Activated CD4-positive, alpha-beta T cell treated with anti-CD3 and anti-CD28 coated beads for 36 hours (primary cell): ENCODE results near the gene PIP5K1B. TPM values are rescaled to one million over a fixed set of nuclear protein-coding genes. Genes with fewer than 3 reads are reported as not detected.

Experiments used
- ATAC-seq: fragments of 200-7000 bp; cut with Tn5 transposase; one replicate; pipeline ENCODE4 v1.10.0; 2021; ENCODE audit warnings: mild to moderate bottlenecking, moderate library complexity
- CTCF ChIA-PET: fragments of 350-600 bp; sonication (Branson Sonifier 250); formaldehyde crosslinking; loops from one replicate; lab custom pipeline; 2021; ENCODE audit warnings: antibody characterized with exemption; lab: Charles Lee
- POLR2A ChIA-PET: fragments of 350-600 bp; sonication (Branson Sonifier 250); formaldehyde crosslinking; loops from one replicate; lab custom pipeline; 2021; ENCODE audit warnings: antibody characterized with exemption, inconsistent platforms; lab: Charles Lee
- DNase-seq: peaks from one replicate; pipeline ENCODE4 v3.0.0-alpha.2; 2020
- H3K27ac Mint-ChIP-seq: one replicate; pipeline ENCODE4 v1.8.0; 2021; ENCODE audit warnings: mixed read lengths
- H3K27me3 Mint-ChIP-seq: one replicate; pipeline ENCODE4 v1.8.0; 2021; ENCODE audit warnings: mixed read lengths
- H3K36me3 Mint-ChIP-seq: one replicate; pipeline ENCODE4 v1.8.0; 2021; ENCODE audit warnings: low read depth, mixed read lengths
- H3K4me1 Mint-ChIP-seq: one replicate; pipeline ENCODE4 v1.8.0; 2021; ENCODE audit warnings: mixed read lengths
- H3K4me3 Mint-ChIP-seq: one replicate; pipeline ENCODE4 v1.8.0; 2021; ENCODE audit warnings: mild to moderate bottlenecking, moderate library complexity, mixed read lengths
- H3K9me3 Mint-ChIP-seq: one replicate; pipeline ENCODE4 v1.8.0; 2021; ENCODE audit warnings: low read depth, mixed read lengths
- intact Hi-C, 2 experiments: fragments of 100-400 bp; cut with DNase I in 1 of 2; cut with micrococcal nuclease in 1 of 2; formaldehyde crosslinking; loops; one replicate each; pipeline versions ENCODE4 v1.14.2 to v1.15.1; 2022 to 2024; cut with DNase I, micrococcal nuclease
- total RNA-seq, 2 experiments: library from RNA; stranded (reverse); gene quantifications; one replicate each; pipeline ENCODE4 v1.2.3, GENCODE V29; 2021

The PIP5K1B gene
- total RNA-seq, 2 experiments from 2014 or later: 1.6 TPM

GRCh38 chr9:68974901-68975300 is 269.9 kb downstream of the PIP5K1B start:
- Mint-ChIP-seq H3K36me3 (peaks cover 4% of the 10 kb centered on the region), H3K27me3 (peaks cover 3% of the 10 kb centered on the region), H3K9me3 (peaks cover 6% of the 10 kb centered on the region), H3K4me1 (peaks cover 53% of the 10 kb centered on the region), H3K4me3 (no peak overlapping the region), H3K27ac (peak overlapping the region; percentile 73)
- CTCF ChIA-PET: interaction anchor here (0.6 to 9.4 kb wide), 7 partner anchors 9 to 127 kb away, joined by 3 to 54 read pairs (median 5); no protein-coding TSS in a partner anchor
- no peak for ATAC-seq
- DNase-seq: peak; percentile 30
- intact Hi-C loops: loop anchor here (1.0 to 10.0 kb wide), 8 partner anchors 23 to 1440 kb away; partner anchors contain the start of gene KLF9 (in 1 of the 2)
- POLR2A ChIA-PET: interaction anchor here (0.6 to 1.4 kb wide), 3 partner anchors 9 to 1546 kb away, joined by 3 to 11 read pairs (median 4); no protein-coding TSS in a partner anchor

- Mint-ChIP-seq H3K27me3 (peaks cover 3% of the 10 kb centered on the region), H3K36me3 (peaks cover 4% of the 10 kb centered on the region), H3K27ac (peak overlapping the region; percentile 73), H3K4me3 (peak overlapping the region; percentile 33), H3K9me3 (peaks cover 6% of the 10 kb centered on the region), H3K4me1 (peaks cover 57% of the 10 kb centered on the region)
- DNase-seq (no peak), ATAC-seq (no peak)
- ChIA-PET CTCF (interaction anchor here (0.7 to 9.4 kb wide), 5 partner anchors 9 to 92 kb away, joined by 3 to 54 read pairs (median 11); no protein-coding TSS in a partner anchor), POLR2A (interaction anchor here (0.5 to 0.7 kb wide), 2 partner anchors 60 to 182 kb away, joined by 3 to 5 read pairs; no protein-coding TSS in a partner anchor)
- intact Hi-C loops: loop anchor here in 1 of 2 experiments (2.0 to 10.0 kb wide), 3 partner anchors 192 to 1439 kb away; partner anchors contain the start of gene KLF9
Observed at GRCh38 chr9:68975365-68976043, 270.5 kb downstream of the PIP5K1B start.

GRCh38 chr9:68978066-68978465 is 273.0 kb downstream of the PIP5K1B start:
- Mint-ChIP-seq H3K27me3 (peaks cover 3% of the 10 kb centered on the region), H3K27ac (no peak overlapping the region), H3K4me1 (peaks cover 58% of the 10 kb centered on the region), H3K36me3 (peaks cover 4% of the 10 kb centered on the region), H3K4me3 (no peak overlapping the region), H3K9me3 (peaks cover 6% of the 10 kb centered on the region)
- ATAC-seq: no peak
- ChIA-PET CTCF (interaction anchor here (1.6 to 9.4 kb wide), 2 partner anchors 21 to 27 kb away, joined by 3 to 54 read pairs; no protein-coding TSS in a partner anchor), POLR2A (no interaction called here)
- DNase-seq: no peak
- intact Hi-C loops: loop anchor here in 1 of 2 experiments (5.0 to 10.0 kb wide), 2 partner anchors 189 to 1437 kb away; partner anchors contain the start of gene KLF9

- ChIA-PET POLR2A (interaction anchor here (0.5 kb wide), 1 partner anchor 397 kb away, joined by 4 read pairs; no protein-coding TSS in a partner anchor), CTCF (interaction anchor here (1.6 to 9.4 kb wide), 3 partner anchors 21 to 57 kb away, joined by 3 to 54 read pairs (median 8); partner anchors contain the start of gene FXN)
- peaks cover 3% of the 10 kb centered on the region for H3K27me3 Mint-ChIP-seq
- DNase-seq (no peak), ATAC-seq (no peak)
- H3K4me1 Mint-ChIP-seq: peaks cover 60% of the 10 kb centered on the region
- peaks cover 6% of the 10 kb centered on the region for H3K9me3 Mint-ChIP-seq
- peaks cover 4% of the 10 kb centered on the region for H3K36me3 Mint-ChIP-seq
- intact Hi-C loops: loop anchor here in 1 of 2 experiments (5.0 to 10.0 kb wide), 2 partner anchors 189 to 1436 kb away; partner anchors contain the start of gene KLF9
- no peak overlapping the region for H3K27ac Mint-ChIP-seq
- no peak overlapping the region for H3K4me3 Mint-ChIP-seq
Observed at GRCh38 chr9:68978501-68978900, 273.5 kb downstream of the PIP5K1B start.

- peaks cover 6% of the 10 kb centered on the region for H3K9me3 Mint-ChIP-seq
- H3K27ac Mint-ChIP-seq: peak overlapping the region; percentile 95
- DNase-seq (peak; percentile 64), ATAC-seq (peak; percentile 84)
- intact Hi-C loops: loop anchor here (1.0 to 10.0 kb wide), 3 partner anchors 20 to 1435 kb away; partner anchors contain the start of gene KLF9 (in 1 of the 2)
- POLR2A ChIA-PET: no interaction called here
- H3K27me3 Mint-ChIP-seq: peaks cover 3% of the 10 kb centered on the region
- H3K36me3 Mint-ChIP-seq: peaks cover 4% of the 10 kb centered on the region
- CTCF ChIA-PET: interaction anchor here (1.3 to 9.4 kb wide), 3 partner anchors 19 to 297 kb away, joined by 3 to 54 read pairs (median 8); partner anchors contain the start of gene FXN
- H3K4me1 Mint-ChIP-seq: peaks cover 60% of the 10 kb centered on the region
- H3K4me3 Mint-ChIP-seq: peak overlapping the region; percentile 35
Observed at GRCh38 chr9:68979538-68980314, 274.7 kb downstream of the PIP5K1B start.

- Mint-ChIP-seq H3K9me3 (peaks cover 6% of the 10 kb centered on the region), H3K27ac (no peak overlapping the region), H3K4me1 (peaks cover 55% of the 10 kb centered on the region), H3K27me3 (peaks cover 3% of the 10 kb centered on the region), H3K4me3 (no peak overlapping the region), H3K36me3 (peaks cover 4% of the 10 kb centered on the region)
- intact Hi-C loops: no loop called here
- no peak for DNase-seq
- POLR2A ChIA-PET: no interaction called here
- ATAC-seq: no peak
- CTCF ChIA-PET: interaction anchor here (1.1 to 9.4 kb wide), 4 partner anchors 19 to 297 kb away, joined by 3 to 54 read pairs (median 6); partner anchors contain the start of gene FXN
Observed at GRCh38 chr9:68980341-68980914, 275.4 kb downstream of the PIP5K1B start.

GRCh38 chr9:68981789-68982188 is 276.7 kb downstream of the PIP5K1B start:
- H3K27ac Mint-ChIP-seq: no peak overlapping the region
- H3K27me3 Mint-ChIP-seq: peaks cover 1% of the 10 kb centered on the region
- CTCF ChIA-PET: interaction anchor here (0.6 kb wide), 1 partner anchor 441 kb away, joined by 3 read pairs; no protein-coding TSS in a partner anchor
- intact Hi-C loops: no loop called here
- ATAC-seq (no peak), DNase-seq (no peak)
- H3K4me1 Mint-ChIP-seq: peaks cover 48% of the 10 kb centered on the region
- no peaks in the 10 kb centered on the region for H3K36me3 Mint-ChIP-seq
- POLR2A ChIA-PET: no interaction called here
- peaks cover 1% of the 10 kb centered on the region for H3K9me3 Mint-ChIP-seq
- no peak overlapping the region for H3K4me3 Mint-ChIP-seq

GRCh38 chr9:68983008-68983411 is 278.0 kb downstream of the PIP5K1B start:
- no peak overlapping the region for H3K27ac Mint-ChIP-seq
- no peaks in the 10 kb centered on the region for H3K27me3 Mint-ChIP-seq
- POLR2A ChIA-PET: no interaction called here
- ATAC-seq: no peak
- peaks cover 48% of the 10 kb centered on the region for H3K4me1 Mint-ChIP-seq
- DNase-seq: no peak
- intact Hi-C loops: no loop called here
- H3K36me3 Mint-ChIP-seq: no peaks in the 10 kb centered on the region
- no peak overlapping the region for H3K4me3 Mint-ChIP-seq
- CTCF ChIA-PET: interaction anchor here (2.2 kb wide), 1 partner anchor 8 kb away, joined by 11 read pairs; no protein-coding TSS in a partner anchor
- H3K9me3 Mint-ChIP-seq: no peaks in the 10 kb centered on the region

GRCh38 chr9:68983522-68984424 is 278.7 kb downstream of the PIP5K1B start:
- H3K4me1 Mint-ChIP-seq: peaks cover 46% of the 10 kb centered on the region
- no peaks in the 10 kb centered on the region for H3K9me3 Mint-ChIP-seq
- CTCF ChIA-PET: interaction anchor here (1.1 to 2.2 kb wide), 3 partner anchors 9 to 392 kb away, joined by 3 to 11 read pairs (median 4); no protein-coding TSS in a partner anchor
- intact Hi-C loops: no loop called here
- peak; percentile 42 for ATAC-seq
- no peak for DNase-seq
- POLR2A ChIA-PET: interaction anchor here (1.1 kb wide), 1 partner anchor 9 kb away, joined by 11 read pairs; no protein-coding TSS in a partner anchor
- H3K36me3 Mint-ChIP-seq: no peaks in the 10 kb centered on the region
- no peak overlapping the region for H3K27ac Mint-ChIP-seq
- no peaks in the 10 kb centered on the region for H3K27me3 Mint-ChIP-seq
- H3K4me3 Mint-ChIP-seq: no peak overlapping the region
